PC-9 (cell line): ENCODE measurements around the gene LARGE1.

Source experiments
- EZH2 ChIP-seq: fragments of 200-600 bp; sonication (generic); IDR thresholded peaks from 2 replicates; pipeline ENCODE4 v1.8.0; 2017; ENCODE audit warnings: antibody characterized with exemption, low read depth
- TF ChIP-seq, protein P1 (sequence below): fragments of 200-600 bp; sonication (generic); conservative IDR thresholded peaks from 2 replicates; pipeline ENCODE4 v1.6.1; 2017; ENCODE audit warnings: mixed run types, antibody characterized with exemption, mild to moderate bottlenecking, moderate library complexity

DNA sequence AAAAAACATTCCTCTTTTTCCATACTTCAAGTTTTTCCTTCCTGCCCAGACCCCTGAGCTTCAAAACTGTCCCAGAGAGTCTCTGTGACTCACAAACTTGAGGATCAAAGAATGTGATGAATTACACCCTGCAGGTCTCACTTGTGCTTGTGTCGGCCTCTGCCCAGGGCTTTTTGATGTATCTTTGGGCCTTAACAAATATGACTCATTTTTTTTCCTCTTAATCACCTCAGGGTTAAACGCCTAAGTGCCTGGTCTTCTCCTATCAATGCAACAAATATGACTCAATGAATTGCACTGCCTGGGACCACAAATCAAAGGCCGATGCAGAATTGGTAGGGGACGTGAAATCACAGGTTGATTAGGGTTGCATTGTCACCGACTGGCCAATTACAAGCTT lies 267.7 kb downstream of the LARGE1 start:
- TF ChIP-seq, protein P1, sequence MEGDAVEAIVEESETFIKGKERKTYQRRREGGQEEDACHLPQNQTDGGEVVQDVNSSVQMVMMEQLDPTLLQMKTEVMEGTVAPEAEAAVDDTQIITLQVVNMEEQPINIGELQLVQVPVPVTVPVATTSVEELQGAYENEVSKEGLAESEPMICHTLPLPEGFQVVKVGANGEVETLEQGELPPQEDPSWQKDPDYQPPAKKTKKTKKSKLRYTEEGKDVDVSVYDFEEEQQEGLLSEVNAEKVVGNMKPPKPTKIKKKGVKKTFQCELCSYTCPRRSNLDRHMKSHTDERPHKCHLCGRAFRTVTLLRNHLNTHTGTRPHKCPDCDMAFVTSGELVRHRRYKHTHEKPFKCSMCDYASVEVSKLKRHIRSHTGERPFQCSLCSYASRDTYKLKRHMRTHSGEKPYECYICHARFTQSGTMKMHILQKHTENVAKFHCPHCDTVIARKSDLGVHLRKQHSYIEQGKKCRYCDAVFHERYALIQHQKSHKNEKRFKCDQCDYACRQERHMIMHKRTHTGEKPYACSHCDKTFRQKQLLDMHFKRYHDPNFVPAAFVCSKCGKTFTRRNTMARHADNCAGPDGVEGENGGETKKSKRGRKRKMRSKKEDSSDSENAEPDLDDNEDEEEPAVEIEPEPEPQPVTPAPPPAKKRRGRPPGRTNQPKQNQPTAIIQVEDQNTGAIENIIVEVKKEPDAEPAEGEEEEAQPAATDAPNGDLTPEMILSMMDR, result no peak
- TF ChIP-seq EZH2, result no peak
